ENCODE results near the gene IDH3G.

The IDH3G gene

DNA sequence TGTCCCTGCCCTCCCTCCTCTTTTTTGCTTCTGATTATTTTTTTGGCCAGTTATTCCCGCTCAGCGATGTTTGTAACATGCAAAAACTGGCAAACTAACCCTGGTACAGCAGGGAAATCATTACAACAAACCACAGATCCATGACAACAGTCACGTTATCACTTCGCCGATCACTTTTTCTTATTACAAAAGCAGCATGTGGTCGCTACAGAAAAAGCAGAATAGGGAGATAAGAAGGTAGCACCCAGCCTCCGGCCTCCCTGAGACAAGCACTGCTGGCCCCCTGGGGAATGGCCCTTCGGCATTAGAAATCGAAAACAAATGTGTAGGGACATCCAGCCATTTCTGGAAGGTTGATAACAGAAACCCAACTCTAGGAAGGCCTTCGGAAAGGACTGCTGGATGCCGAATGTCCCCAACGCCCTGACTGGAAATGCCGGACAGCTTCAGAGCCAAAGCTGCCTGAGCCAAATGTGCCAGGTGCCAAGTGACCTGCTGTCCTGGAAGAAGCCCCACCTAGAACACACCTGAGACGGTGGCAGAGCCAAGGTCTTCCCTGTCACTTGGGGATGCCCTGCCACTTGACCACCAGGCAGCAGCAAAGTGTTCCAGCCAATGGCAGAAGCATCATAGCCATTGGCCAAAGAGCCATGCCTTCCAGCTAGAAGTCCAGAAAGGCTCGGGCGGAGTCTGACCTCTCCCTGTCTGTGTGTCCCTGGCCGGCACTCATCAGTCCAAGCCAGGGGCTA is 2.9 kb downstream of the IDH3G start:
- no peak for DNase-seq (ENCODE audit: low read depth in 1 of 2, low spot score in 1 of 2)

DNA sequence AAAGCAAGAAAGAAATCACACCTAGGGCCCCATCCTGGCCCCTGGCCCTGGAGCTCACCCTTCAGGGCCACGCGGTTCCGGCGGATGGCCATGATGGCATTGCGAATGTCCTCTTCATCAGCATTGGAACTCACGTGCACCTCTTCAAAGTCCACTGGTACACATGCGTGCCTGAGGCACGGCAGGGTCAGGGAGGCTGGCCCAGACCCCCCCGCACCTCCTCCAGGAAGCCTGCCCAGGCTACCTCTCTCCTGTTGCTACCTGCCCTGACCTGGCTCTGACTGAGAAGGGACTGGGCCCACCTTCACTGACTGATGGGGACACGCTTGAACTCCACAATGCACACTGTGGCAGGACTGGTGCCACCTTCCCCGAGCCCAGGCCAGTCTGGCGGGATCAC is 4.5 kb downstream of the IDH3G start:
- DNase-seq (ENCODE audit: low read depth in 1 of 2, low spot score in 1 of 2), result no peak

DNA sequence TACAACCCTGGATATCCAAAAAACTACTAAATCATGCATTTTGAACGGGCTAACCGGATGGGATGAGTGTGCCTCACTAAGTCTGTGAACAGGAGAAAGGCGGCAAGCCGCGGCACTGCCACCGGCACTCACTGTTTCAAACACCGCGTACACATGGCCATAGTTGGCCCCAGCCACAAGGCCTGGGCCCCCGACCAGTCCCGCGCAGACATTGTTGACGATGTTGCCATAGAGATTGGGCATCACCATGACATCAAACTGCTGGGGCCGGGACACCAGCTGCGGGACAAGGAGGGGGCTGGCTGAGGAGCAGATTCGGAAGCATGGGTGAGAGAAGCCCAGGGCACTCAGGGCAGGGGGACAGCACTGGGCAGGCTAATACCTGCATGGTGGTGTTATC is 7.5 kb downstream of the IDH3G start:
- DNase-seq (ENCODE audit: low read depth in 1 of 2, low spot score in 1 of 2), result no peak

DNA sequence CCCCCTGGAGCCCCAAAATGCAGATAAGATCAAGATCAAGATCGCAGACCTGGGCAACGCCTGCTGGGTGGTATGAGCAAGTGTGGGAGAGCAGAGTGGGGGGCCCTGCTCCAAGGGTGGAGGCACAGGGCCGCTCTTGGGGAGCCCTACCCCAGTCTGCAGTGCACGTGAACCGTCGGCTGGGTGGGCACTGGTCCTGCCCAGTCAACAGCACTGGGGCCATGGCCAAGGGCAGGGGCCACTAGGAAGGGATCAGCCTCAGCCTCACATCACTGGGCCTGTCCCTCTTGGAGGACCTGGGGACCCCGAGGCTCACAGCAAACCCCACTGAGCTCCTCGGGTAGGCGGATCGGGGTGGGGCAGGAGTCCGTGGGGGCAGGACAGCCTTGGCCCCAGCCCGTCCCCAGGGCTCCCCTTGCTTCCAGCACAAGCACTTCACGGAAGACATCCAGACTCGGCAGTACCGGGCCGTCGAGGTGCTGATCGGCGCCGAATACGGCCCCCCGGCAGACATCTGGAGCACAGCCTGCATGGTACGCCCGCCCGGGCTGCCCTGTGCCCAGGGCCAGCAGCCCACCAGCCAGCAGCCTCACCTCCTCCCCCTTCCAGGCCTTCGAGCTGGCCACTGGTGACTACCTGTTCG is 9.7 kb downstream of the IDH3G start:
- DNase-seq (ENCODE audit: low read depth in 1 of 2, low spot score in 1 of 2), result no peak

DNA sequence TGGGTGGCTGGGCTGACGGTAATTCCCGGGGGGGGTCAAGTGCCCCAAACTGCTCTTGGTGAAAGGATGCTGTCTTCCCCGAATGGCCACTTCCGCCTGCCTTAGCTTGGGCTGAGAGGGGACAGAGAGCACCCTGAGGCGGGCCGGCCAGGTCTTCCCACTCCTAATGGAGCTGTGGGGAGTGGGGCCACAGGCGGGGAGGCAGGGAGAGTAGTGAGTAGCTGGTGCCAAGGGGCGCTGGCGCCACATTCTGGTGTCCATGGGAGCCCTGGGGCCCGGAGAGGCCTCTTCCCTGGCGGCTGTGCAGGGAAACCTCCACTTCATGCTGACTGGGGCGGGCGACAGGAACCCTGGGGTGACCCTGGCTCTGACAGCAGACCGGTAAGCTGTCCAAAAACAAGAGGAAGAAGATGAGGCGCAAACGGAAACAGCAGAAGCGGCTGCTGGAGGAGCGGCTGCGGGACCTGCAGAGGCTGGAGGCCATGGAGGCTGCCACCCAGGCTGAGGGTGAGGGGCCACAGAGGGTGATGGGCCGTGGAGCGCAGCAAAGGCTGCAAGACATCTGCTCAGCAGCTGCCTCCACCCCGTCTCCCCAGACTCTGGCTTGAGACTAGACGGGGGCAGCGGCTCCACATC is 10.7 kb downstream of the IDH3G start:
- DNase-seq (ENCODE audit: low read depth in 1 of 2, low spot score in 1 of 2), result no peak

DNA sequence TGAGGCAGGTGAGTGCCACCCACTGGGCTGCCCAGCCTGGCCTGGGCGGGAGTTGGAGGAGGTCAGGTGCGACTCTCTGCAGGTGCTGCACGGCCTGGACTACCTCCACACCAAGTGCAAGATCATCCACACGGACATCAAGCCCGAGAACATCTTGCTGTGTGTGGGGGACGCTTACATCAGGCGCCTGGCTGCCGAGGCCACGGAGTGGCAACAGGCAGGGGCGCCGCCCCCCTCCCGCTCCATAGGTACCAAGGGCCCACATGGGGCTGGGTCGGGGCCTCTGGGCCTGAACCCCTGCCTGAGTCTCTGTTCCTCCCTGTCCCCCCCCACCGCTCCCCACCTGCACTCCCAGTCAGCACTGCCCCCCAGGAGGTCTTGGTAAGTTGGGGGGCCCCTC is 11.3 kb downstream of the IDH3G start:
- DNase-seq (ENCODE audit: low read depth in 1 of 2, low spot score in 1 of 2), result no peak

DNA sequence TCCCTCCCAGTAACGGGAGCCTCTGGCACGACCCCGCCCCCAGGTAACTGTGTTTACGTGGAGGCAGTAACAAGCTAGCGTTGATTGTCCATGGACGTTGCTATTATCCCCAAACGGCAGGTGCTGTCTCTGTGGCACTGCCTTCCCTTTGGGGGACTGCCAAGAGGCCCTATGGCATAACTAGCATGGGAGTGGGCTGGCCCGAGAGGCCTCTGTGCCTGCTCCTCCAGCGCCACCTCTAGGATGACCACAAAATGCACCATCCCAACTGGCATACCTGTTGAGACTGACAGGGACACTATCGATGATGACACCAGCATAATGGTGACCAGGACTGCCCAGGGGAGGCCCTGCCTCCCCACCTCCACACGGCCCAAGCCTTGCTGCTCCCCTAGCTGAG is 11.9 kb downstream of the IDH3G start:
- no peak for DNase-seq (ENCODE audit: low read depth in 1 of 2, low spot score in 1 of 2)

DNA sequence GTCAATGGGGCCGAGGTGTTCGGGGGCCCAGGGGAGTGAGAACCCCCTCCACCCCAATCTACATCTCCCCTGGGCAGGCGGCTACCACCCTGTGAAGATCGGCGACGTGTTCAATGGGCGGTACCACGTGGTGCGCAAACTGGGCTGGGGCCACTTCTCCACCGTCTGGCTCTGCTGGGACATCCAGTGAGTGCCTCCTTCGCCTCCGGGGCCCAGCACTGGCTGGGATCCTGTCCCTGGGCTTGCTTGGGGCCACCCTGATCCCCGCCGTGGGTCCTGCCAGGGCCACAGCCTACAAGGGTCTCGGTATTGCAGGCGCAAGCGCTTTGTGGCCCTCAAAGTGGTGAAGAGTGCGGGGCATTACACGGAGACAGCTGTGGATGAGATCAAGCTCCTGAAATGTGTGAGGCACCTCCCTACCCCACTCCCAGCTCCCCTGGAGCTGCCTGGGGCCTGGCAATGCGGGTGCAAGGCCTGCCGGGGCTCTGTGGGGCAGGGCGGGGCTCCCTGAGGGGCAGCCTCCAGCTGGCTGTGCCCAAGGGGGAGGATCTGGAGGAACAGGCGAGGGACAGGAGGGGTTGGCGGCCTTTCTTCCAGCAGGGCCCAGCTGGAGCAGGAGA is 12.6 kb downstream of the IDH3G start:
- DNase-seq (ENCODE audit: low read depth in 1 of 2, low spot score in 1 of 2), result no peak

DNA sequence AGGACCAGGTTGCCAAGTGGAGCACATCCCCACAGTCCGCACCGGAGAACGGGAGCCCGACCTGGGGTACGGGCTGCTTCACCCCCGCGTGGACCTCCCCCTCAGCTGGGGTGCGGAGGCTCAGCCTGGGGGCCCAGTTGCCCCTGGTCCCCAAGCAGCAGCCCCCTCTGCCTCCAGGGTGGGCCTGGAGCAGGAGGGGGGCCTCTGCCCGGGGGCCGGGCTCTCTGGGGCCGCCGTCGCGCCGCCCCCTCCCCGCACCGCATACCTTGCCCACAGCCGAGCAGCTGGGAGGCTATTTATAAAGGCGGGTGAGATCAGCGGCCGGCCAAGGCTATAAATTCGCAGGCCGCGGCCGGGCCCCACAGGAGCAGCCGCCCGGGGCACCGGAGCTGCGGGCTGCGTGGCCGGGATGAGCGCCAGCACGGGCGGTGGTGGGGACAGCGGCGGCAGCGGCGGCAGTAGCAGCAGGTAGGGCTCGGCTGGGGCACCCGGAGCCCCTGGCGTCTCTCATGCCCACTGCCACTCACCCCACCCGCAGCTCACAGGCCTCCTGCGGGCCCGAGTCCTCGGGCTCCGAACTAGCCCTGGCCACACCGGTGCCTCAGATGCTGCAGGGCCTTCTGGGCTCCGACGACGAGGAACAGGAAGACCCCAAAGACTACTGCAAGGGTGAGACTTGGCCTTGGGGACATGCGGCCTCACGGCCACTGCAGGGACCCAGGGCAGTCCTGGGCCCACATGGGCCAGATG is 13.3 kb downstream of the IDH3G start, which contains the start of gene SRPK3:
Gene SRPK3, plus strand, starts transcription at position 364 of the 750 bp plus-strand sequence. Its CDS starts 46 bp downstream, at position 410.
- DNase-seq (ENCODE audit: low read depth in 1 of 2, low spot score in 1 of 2), result no peak

DNA sequence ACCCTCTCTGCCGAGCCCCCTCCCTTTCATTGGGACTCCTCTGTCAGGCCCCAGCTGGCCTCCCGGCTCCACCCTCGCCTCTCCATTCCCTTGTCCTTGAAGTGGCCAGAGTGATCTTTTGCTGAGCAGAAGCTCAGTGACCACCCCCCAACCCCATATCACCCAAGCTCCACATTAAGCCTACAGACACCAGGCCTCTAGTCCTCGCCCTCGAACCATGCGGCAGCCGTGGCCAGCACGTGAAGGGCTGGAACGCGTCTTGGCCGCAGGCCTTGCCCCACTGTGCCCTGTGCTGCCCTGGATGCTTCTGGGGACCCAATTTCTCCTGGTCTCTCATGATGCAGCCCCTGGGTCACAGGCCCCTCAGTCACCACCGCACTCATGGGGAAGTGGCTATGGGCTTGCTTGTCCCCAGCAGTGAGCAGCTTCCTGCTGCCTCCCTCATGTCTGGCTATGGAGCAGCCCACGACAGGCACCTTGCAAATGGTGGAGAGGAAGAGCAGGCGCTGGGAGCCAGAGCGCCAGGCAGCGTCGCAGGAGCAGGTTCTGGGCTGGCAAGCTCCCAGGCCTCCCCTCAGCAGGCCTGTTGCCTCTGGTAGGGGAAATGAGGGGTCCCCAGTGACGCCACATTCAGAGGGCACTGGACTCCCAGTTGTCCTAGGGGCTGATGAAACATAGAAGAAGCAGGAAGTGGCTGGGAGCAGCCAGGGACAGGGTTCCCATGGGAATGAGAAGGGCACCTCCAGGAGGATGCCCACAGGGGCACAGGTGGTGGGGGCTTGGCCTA is 14.1 kb downstream of the IDH3G start:
- no peak for DNase-seq (ENCODE audit: low read depth in 1 of 2, low spot score in 1 of 2)

DNA sequence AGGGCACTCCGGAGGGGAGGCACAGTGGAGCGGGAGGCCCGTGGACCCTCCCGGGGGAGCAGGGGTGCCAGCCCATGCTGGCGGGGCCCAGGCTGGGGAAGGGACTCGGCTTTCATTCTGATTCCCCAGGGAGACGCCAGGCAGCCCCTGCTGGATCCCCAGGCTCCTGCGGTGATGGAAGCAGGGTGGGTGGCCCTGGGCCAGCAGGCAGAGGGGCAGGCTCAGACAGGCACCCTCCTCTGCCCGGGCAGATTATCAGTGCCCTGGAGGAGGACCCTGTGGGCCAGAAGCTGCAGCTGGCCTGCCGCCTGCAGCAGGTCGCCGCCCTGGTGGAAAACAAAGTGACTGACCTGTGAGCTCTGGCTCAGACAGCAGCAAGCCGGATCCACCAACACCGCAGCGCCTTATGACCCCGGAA is 15.5 kb downstream of the IDH3G start:
- no peak for DNase-seq (ENCODE audit: low read depth in 1 of 2, low spot score in 1 of 2)

DNA sequence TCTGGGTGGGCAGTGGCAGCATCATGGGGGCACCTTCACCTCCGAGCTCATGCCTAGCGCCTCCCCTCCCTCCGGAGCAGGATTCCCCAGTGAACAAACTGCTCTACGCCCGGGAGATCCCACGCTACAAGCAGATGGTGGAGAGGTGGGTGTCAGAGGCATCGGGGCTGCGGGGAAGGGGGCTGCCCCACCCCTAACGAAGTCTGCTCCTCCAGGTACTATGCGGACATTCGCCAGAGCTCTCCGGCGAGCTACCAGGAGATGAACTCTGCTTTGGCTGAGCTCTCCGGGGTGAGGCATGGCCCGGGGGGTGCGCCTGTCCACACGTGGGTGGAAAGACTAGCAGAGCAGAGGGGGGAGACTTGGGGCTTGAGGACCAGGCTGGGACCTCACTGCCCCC is 16.0 kb downstream of the IDH3G start:
- no peak for DNase-seq (ENCODE audit: low read depth in 1 of 2, low spot score in 1 of 2)

DNA sequence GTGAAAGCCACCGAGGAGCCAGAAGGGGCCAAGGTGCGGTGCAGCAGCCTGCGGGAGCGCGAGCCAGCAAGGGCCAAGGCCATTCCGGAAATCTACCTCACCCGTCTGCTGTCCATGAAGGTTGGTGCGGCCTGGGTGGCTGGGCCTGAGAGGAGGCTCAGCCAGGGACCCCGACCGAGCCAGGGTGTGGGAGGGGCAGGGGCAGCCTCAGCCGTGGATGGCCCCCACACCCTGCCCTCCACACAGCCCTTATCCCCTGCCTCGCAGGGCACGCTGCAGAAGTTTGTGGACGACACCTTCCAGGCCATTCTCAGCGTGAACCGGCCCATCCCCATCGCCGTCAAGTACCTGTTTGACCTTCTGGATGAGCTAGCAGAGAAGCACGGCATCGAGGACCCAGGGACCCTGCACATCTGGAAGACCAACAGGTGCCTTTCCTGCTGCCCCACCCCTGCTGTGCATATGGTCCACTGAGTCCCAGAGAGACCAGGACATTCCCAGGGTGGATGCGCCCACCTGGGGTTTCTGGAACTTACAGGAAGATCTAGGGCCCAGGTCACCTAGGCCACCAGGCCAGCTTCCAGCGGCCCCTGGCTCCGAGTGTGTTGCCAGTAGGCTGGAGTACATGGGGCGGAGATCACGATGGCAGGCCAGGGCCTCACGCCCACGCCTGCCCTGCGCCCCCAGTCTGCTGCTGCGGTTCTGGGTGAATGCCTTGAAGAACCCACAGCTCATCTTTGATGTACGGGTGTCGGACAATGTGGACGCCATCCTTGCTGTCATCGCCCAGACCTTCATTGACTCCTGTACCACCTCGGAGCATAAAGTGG is 16.7 kb downstream of the IDH3G start:
- DNase-seq (ENCODE audit: low read depth in 1 of 2, low spot score in 1 of 2), result no peak

DNA sequence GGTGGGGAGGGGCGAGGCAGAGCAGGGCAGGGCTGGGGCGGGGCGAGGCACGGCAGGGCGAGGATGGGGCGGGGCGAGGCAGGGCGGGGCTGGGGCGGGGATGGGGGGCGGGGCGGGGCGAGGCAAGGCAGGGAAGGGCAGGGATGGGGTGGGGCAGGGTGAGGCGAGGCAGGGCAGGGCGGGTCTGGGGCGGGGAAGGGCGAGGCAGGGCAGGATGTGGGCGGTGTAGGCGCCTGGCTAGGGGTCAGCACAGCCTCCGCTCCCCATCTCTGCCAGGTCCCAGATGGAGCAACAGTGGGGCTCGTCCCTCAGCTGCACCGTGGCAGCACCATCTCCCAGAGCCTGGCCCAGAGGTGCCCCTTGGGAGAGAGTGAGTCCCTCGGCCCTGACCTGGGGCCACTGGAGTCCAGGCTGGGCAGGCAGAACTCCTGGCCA is 17.5 kb downstream of the IDH3G start:
- no peak for DNase-seq (ENCODE audit: low read depth in 1 of 2, low spot score in 1 of 2)

DNA sequence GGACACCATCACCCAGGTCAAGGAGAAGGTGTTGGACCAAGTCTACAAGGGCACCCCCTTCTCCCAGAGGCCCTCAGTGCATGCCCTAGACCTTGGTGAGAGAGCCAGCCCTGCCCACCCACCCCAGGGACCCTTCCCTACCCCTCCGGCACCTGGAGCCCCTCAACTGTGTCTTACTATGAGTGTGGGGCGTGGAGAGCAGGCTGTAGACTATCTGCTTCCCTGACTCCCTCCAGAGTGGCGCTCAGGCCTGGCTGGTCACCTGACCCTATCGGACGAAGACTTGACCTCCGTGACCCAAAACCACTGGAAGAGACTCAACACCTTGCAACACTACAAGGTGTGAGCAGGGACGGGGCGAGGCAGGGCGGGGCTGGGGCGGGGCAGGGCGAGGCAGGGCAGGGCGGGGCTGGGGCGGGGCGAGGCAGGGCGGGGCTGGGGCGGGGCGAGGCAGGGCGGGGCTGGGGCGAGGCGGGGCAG is 18.0 kb downstream of the IDH3G start:
- DNase-seq (ENCODE audit: low read depth in 1 of 2, low spot score in 1 of 2), result no peak

DNA sequence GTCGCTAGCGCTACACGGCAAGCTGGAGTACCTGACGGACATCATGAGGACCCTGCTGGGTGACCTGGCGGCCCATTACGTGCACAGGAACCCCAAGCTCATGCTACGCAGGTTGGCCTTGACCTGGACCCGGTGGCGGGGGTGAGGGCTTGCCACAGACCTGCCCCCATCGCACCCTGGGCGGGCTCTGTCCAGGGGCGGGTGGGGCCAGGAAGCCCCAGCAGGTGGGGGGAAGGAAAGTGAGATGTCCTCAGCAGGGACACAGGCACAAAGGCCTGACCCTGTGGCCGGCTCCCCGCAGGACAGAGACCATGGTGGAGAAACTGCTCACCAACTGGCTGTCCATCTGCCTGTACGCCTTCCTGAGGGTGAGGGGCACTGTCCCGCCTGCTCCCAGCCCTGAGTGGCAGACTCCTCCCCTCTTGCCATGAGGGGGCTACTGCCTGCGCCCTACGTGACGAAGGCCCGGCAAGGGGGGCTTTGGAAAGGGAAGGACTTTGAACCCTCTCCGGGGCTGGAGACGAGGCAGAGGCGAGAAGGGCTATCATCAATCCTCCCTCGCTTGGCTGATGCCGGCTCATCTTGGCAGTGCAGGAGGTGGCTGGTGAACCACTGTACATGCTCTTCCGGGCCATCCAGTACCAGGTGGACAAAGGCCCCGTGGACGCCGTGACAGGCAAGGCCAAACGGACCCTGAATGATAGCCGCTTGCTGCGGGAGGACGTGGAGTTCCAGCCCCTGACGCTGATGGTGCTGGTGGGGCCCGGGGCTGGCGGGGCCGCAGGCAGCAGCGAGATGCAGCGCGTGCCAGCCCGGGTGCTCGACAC is 18.7 kb downstream of the IDH3G start:
- DNase-seq (ENCODE audit: low read depth in 1 of 2, low spot score in 1 of 2), result no peak

DNA sequence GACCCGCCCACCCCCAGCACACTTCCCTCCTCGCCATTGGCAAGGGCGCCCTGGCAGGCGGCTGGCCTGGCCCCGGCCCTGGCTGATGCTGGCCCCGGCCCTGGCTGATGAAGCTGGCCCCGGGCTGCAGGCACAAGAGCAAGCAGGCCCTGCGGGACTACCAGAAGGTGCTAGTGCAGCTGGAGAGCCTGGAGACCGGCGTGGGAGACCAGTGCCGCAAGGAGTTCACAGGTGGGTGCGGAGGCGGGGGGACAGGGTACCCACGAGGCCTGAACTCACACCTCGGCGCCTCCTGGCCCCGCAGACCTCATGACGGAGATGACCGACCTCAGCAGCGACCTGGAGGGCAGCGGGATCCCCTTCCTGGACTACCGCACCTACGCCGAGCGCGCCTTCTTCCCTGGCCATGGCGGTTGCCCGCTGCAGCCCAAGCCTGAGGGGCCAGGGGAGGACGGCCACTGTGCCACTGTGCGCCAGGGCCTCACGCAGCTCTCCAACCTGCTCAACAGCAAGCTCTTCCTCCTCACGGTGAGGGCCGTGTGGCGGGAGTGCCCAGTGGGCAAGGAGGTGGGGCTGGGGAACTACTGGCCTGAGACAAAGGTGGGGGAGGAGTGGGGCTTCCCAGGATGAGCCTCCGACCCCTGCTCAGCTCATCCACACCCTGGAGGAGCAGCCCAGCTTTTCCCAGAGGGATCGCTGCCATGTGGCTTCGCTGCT is 19.4 kb downstream of the IDH3G start:
- no peak for DNase-seq (ENCODE audit: low read depth in 1 of 2, low spot score in 1 of 2)

All from activated CD4-positive, alpha-beta T cell treated with anti-CD3 and anti-CD28 coated beads, Interleukin-2, amount 50 U/mL, for 24 hours (primary cell).